ENCODE measurements around the gene ZAP70. TPM values are rescaled to one million over a fixed set of nuclear protein-coding genes. Genes with fewer than 3 reads are reported as not detected.
"Not testable (repeated sequence)": the region's sequence is repeated elsewhere in the genome, so short reads cannot be mapped to it uniquely, and the experiment has no call there.

The ZAP70 gene
- total RNA-seq, 1 donor from 2014 or later, result 0.37 TPM

DNA sequence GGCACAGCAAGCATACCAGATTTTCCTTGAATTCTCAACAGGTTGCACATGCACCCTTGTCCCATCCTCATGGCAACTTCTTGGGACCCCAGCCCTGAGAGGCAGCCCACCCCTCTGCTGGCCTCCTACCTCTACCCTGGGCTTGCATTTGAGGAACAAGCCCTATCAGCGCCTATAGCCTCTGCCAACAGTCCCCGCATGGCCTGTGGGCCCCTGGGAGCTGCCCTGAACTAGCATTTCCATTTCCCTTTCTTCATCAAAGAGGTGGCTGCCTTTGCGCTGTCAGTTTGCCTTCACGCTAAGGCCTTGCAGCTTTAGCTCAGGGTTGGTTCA lies 5.4 kb upstream of the ZAP70 start:
- peak; percentile 35 for DNase-seq (ENCODE audit: low spot score)
- Mint-ChIP-seq H3K9me3 (ENCODE audit: low read depth) (no peaks in the 10 kb centered on the region), H3K4me1 (ENCODE audit: low read depth) (peaks cover 5% of the 10 kb centered on the region), H3K27me3 (ENCODE audit: low read depth) (peaks cover 3% of the 10 kb centered on the region), H3K4me3 (ENCODE audit: unreplicated experiment) (no peak overlapping the region), H3K27ac (ENCODE audit: unreplicated experiment) (no peak overlapping the region), H3K36me3 (ENCODE audit: low read depth) (no peaks in the 10 kb centered on the region)
- TF ChIP-seq, protein P1, sequence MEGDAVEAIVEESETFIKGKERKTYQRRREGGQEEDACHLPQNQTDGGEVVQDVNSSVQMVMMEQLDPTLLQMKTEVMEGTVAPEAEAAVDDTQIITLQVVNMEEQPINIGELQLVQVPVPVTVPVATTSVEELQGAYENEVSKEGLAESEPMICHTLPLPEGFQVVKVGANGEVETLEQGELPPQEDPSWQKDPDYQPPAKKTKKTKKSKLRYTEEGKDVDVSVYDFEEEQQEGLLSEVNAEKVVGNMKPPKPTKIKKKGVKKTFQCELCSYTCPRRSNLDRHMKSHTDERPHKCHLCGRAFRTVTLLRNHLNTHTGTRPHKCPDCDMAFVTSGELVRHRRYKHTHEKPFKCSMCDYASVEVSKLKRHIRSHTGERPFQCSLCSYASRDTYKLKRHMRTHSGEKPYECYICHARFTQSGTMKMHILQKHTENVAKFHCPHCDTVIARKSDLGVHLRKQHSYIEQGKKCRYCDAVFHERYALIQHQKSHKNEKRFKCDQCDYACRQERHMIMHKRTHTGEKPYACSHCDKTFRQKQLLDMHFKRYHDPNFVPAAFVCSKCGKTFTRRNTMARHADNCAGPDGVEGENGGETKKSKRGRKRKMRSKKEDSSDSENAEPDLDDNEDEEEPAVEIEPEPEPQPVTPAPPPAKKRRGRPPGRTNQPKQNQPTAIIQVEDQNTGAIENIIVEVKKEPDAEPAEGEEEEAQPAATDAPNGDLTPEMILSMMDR (IDR thresholded peaks at IDR 0.05), result no peak

GRCh38 chr2:97708608-97709007 lies 4.8 kb upstream of the ZAP70 start:
- H3K27me3 Mint-ChIP-seq (ENCODE audit: low read depth), result peaks cover 3% of the 10 kb centered on the region
- peaks cover 5% of the 10 kb centered on the region for H3K4me1 Mint-ChIP-seq (ENCODE audit: low read depth)
- no peak overlapping the region for H3K4me3 Mint-ChIP-seq (ENCODE audit: unreplicated experiment)
- no peaks in the 10 kb centered on the region for H3K9me3 Mint-ChIP-seq (ENCODE audit: low read depth)
- no peaks in the 10 kb centered on the region for H3K36me3 Mint-ChIP-seq (ENCODE audit: low read depth)
- TF ChIP-seq, protein P1 (IDR thresholded peaks at IDR 0.05), result no peak
- no peak overlapping the region for H3K27ac Mint-ChIP-seq (ENCODE audit: unreplicated experiment)
- peak; percentile 47 for DNase-seq (ENCODE audit: low spot score)

DNA sequence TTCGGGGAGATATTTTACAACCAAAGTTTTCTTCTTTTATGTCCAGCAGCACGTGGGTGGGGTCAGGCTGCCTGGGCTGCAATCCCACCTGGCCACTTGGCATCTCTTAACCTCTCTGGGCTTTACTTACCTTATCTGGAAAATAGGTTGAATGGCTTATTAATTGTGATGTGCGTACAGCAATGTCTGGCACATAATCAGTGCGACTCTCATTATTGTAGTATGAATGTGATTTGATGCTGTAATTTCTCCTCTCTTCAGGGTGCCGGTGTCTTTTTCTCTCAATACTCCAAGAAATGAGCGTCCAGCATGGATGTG lies 2.0 kb upstream of the ZAP70 start:
- Mint-ChIP-seq H3K36me3 (ENCODE audit: low read depth) (no peaks in the 10 kb centered on the region), H3K27ac (ENCODE audit: unreplicated experiment) (no peak overlapping the region), H3K4me1 (ENCODE audit: low read depth) (peaks cover 5% of the 10 kb centered on the region), H3K4me3 (ENCODE audit: unreplicated experiment) (no peak overlapping the region), H3K27me3 (ENCODE audit: low read depth) (peaks cover 5% of the 10 kb centered on the region), H3K9me3 (ENCODE audit: low read depth) (no peaks in the 10 kb centered on the region)
- TF ChIP-seq, protein P1 (IDR thresholded peaks at IDR 0.05), result no peak
- DNase-seq (ENCODE audit: low spot score), result no peak

- DNase-seq (ENCODE audit: low spot score); H3K27me3 Mint-ChIP-seq (ENCODE audit: low read depth); H3K4me1 Mint-ChIP-seq (ENCODE audit: low read depth); H3K36me3 Mint-ChIP-seq (ENCODE audit: low read depth); H3K9me3 Mint-ChIP-seq (ENCODE audit: low read depth); H3K27ac Mint-ChIP-seq (ENCODE audit: unreplicated experiment); H3K4me3 Mint-ChIP-seq (ENCODE audit: unreplicated experiment): not testable (repeated sequence)
These were observed 1.2 kb upstream of the ZAP70 start for GRCh38 chr2:97712175-97712574.

DNA sequence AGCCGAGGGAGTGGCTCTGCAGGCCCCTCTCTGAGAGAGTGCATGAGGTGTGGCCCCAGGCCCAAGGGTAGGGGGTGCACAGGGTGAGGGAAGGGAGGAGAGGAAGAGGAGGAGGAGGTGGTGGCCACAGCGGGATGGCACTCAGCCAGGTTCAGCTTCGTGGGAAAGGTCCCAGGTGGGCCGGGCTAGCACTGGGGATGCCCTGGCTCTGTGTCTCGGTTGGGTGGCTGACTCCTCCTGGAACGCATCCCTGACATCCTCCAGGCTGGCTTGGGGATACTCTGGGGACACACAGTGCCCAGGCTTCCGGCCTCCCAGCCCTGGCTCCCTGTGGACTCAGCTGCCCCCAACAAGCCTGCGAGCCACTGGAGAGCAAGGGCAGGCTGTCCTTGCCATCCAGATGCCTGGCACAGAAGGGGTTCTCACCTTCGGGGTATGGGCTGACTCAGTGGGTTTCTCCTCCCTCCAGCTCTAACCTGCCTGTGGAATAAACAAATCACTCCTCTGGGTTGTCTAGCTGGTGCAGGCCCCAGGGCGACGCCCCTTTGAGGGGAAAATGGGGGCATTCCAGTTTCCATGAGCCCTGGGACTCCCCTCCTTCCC lies 582 bp upstream of the ZAP70 start:
- TF ChIP-seq, protein P1 (IDR thresholded peaks at IDR 0.05), result no peak
- Mint-ChIP-seq H3K4me1 (ENCODE audit: low read depth) (peaks cover 5% of the 10 kb centered on the region), H3K9me3 (ENCODE audit: low read depth) (no peaks in the 10 kb centered on the region), H3K27ac (ENCODE audit: unreplicated experiment) (no peak overlapping the region), H3K36me3 (ENCODE audit: low read depth) (no peaks in the 10 kb centered on the region), H3K27me3 (ENCODE audit: low read depth) (peaks cover 12% of the 10 kb centered on the region), H3K4me3 (ENCODE audit: unreplicated experiment) (no peak overlapping the region)
- DNase-seq (ENCODE audit: low spot score), result peak; percentile 75
